H9 (cell line): ENCODE data around the gene UCP2. TPM values are rescaled to one million over a fixed set of nuclear protein-coding genes. Genes with fewer than 3 reads are reported as not detected.
A peak's percentile ranks its signal among the peaks of the same experiment; 100 is the strongest.

Experiments
- DNase-seq: peaks from one replicate; pipeline ENCODE4 v3.0.0-alpha.2; 2017
- H2AFZ ChIP-seq: one replicate; pipeline ENCODE4 v1.6.1; 2013; ENCODE audit warnings: mild to moderate bottlenecking, low read length, control low read depth, moderate library complexity
- H2AK5ac ChIP-seq: 2 replicates; pipeline ENCODE4 v1.6.1; 2013; ENCODE audit warnings: low read length, control low read depth, mixed read lengths; ENCODE audit not compliant: insufficient read length
- H2BK120ac ChIP-seq: one replicate; pipeline ENCODE4 v1.6.1; 2013; ENCODE audit warnings: low read depth, mild to moderate bottlenecking, low read length, control low read depth, inconsistent platforms; ENCODE audit not compliant: poor library complexity, severe bottlenecking
- H2BK12ac ChIP-seq: 2 replicates; pipeline ENCODE4 v1.6.1; 2013; ENCODE audit warnings: low read length, control low read depth, mixed read lengths, low read depth; ENCODE audit not compliant: insufficient read length
- H2BK15ac ChIP-seq: 2 replicates; pipeline ENCODE4 v1.6.1; 2013; ENCODE audit warnings: low read depth, low read length, control low read depth
- H2BK20ac ChIP-seq: one replicate; pipeline ENCODE4 v1.6.1; 2013; ENCODE audit warnings: low read depth, mild to moderate bottlenecking, low read length, control low read depth, inconsistent platforms; ENCODE audit not compliant: poor library complexity, severe bottlenecking
- H2BK5ac ChIP-seq: 2 replicates; pipeline ENCODE4 v1.6.1; 2013; ENCODE audit warnings: low read length, control low read depth, mixed read lengths; ENCODE audit not compliant: insufficient read length
- H3K14ac ChIP-seq: 2 replicates; pipeline ENCODE4 v1.6.1; 2013; ENCODE audit warnings: low read length, control low read depth; ENCODE audit not compliant: insufficient read depth
- H3K18ac ChIP-seq: 2 replicates; pipeline ENCODE4 v1.6.1; 2013; ENCODE audit warnings: low read depth, mild to moderate bottlenecking, mixed read lengths, low read length, control low read depth; ENCODE audit not compliant: insufficient read length
- H3K23ac ChIP-seq: 2 replicates; pipeline ENCODE4 v1.6.1; 2013; ENCODE audit warnings: low read length, control low read depth, mixed read lengths, low read depth; ENCODE audit not compliant: insufficient read length
- H3K23me2 ChIP-seq: 2 replicates; pipeline ENCODE4 v1.6.1; 2013; ENCODE audit warnings: low read depth, mild to moderate bottlenecking, mixed read lengths, low read length, control low read depth; ENCODE audit not compliant: insufficient read length, poor library complexity, severe bottlenecking
- H3K27ac ChIP-seq: 2 replicates; pipeline ENCODE4 v1.5.1; 2013; ENCODE audit warnings: low read length, control low read depth, mixed read lengths, low read depth; ENCODE audit not compliant: insufficient read length
- H3K27me3 ChIP-seq: 2 replicates; pipeline ENCODE4 v1.6.1; 2013; ENCODE audit warnings: low read length, control low read depth, inconsistent platforms; ENCODE audit not compliant: insufficient read depth
- H3K4ac ChIP-seq: 2 replicates; pipeline ENCODE4 v1.6.1; 2013; ENCODE audit warnings: low read depth, mild to moderate bottlenecking, control low read depth, inconsistent platforms, low read length, moderate library complexity
- H3K4me1 ChIP-seq: 2 replicates; pipeline ENCODE4 v1.6.1; 2013; ENCODE audit warnings: low read length, control low read depth, inconsistent platforms; ENCODE audit not compliant: insufficient read depth
- H3K4me2 ChIP-seq: 2 replicates; pipeline ENCODE4 v1.6.1; 2013; ENCODE audit warnings: low read length, control low read depth, mixed read lengths; ENCODE audit not compliant: insufficient read length, insufficient read depth
- H3K56ac ChIP-seq: 2 replicates; pipeline ENCODE4 v1.6.1; 2013; ENCODE audit warnings: low read depth, mild to moderate bottlenecking, mixed read lengths, low read length, control low read depth; ENCODE audit not compliant: insufficient read length
- H3K79me1 ChIP-seq: 2 replicates; pipeline ENCODE4 v1.6.1; 2013; ENCODE audit warnings: low read depth, mild to moderate bottlenecking, moderate library complexity, low read length, control low read depth, inconsistent platforms; ENCODE audit not compliant: insufficient read depth, poor library complexity, severe bottlenecking
- H3K79me2 ChIP-seq: 2 replicates; pipeline ENCODE4 v1.6.1; 2013; ENCODE audit warnings: low read length, control low read depth, inconsistent platforms; ENCODE audit not compliant: insufficient read depth
- H3K9ac ChIP-seq: 2 replicates; pipeline ENCODE4 v1.6.1; 2013; ENCODE audit warnings: low read length, control low read depth, mixed read lengths; ENCODE audit not compliant: insufficient read length; ENCODE audit errors: extremely low read depth
- H3K9me3 ChIP-seq: one replicate; pipeline ENCODE4 v1.6.1; 2013; ENCODE audit warnings: low read depth, low read length, inconsistent platforms; ENCODE audit not compliant: control insufficient read depth
- H3T11ph ChIP-seq: one replicate; pipeline ENCODE4 v1.6.1; 2013; ENCODE audit warnings: mild to moderate bottlenecking, low read length, control low read depth, inconsistent platforms
- H4K20me1 ChIP-seq: one replicate; pipeline ENCODE4 v1.6.1; 2013; ENCODE audit not compliant: control insufficient read depth, insufficient read length, insufficient read depth
- H4K5ac ChIP-seq: 2 replicates; pipeline ENCODE4 v1.6.1; 2013; ENCODE audit warnings: low read depth, mild to moderate bottlenecking, mixed read lengths, low read length, control low read depth; ENCODE audit not compliant: insufficient read length
- H4K8ac ChIP-seq: replicated peaks from 2 replicates; pipeline ENCODE4 v1.6.1; 2013; ENCODE audit warnings: low read length, control low read depth, mixed read lengths, low read depth; ENCODE audit not compliant: insufficient read length
- H4K91ac ChIP-seq: 2 replicates; pipeline ENCODE4 v1.6.1; 2013; ENCODE audit warnings: low read depth, mild to moderate bottlenecking, moderate library complexity, mixed read lengths, low read length, control low read depth; ENCODE audit not compliant: insufficient read length
- H3K27ac Mint-ChIP-seq, 3 experiments: 2 replicates in 2 of 3; 3 replicates in 1 of 3; pipeline ENCODE4 v1.8.0; 2020 to 2021; ENCODE audit warnings: mixed read lengths in 3 of 3, mild to moderate bottlenecking in 1 of 3, moderate library complexity in 1 of 3
- H3K27me3 Mint-ChIP-seq: 2 replicates; pipeline ENCODE4 v1.8.0; 2021; ENCODE audit warnings: low read depth, mild to moderate bottlenecking, moderate library complexity, mixed read lengths
- H3K36me3 Mint-ChIP-seq, 3 experiments: 2 replicates in 2 of 3; 3 replicates in 1 of 3; pipeline ENCODE4 v1.8.0; 2020 to 2021; ENCODE audit warnings: low read depth in 3 of 3, mixed read lengths in 3 of 3; ENCODE audit not compliant: insufficient read depth in 1 of 3
- H3K4me1 Mint-ChIP-seq, 2 experiments: 2 replicates each; pipeline ENCODE4 v1.8.0; 2020; ENCODE audit warnings: mixed read lengths in 2 of 2
- H3K4me3 Mint-ChIP-seq, 2 experiments: 2 replicates in 1 of 2; 3 replicates in 1 of 2; pipeline ENCODE4 v1.8.0; 2020 to 2021; ENCODE audit warnings: mild to moderate bottlenecking in 2 of 2, mixed read lengths in 2 of 2, moderate library complexity in 1 of 2
- H3K9me3 Mint-ChIP-seq, 2 experiments: 2 replicates in 1 of 2; 3 replicates in 1 of 2; pipeline ENCODE4 v1.8.0; 2020; ENCODE audit warnings: mild to moderate bottlenecking in 2 of 2, mixed read lengths in 2 of 2, moderate library complexity in 1 of 2
- CTCF ChIP-seq: fragments of 200-600 bp; sonication (generic); conservative IDR thresholded peaks from 3 replicates; pipeline ENCODE4 v1.8.0; 2021; ENCODE audit warnings: antibody characterized with exemption, mild to moderate bottlenecking
- WGBS: extraction: QIAGEN DNeasy Blood & Tissue Kit; methylation state at CpG from one replicate; pipeline ENCODE4 v1.1.7; 2013; ENCODE audit warnings: missing lambda C conversion rate, low lambda C conversion rate, mixed read lengths; ENCODE audit not compliant: insufficient read length; ENCODE audit errors: extremely low coverage; 5-methylcytosine and 5-hydroxymethylcytosine counted together
- total RNA-seq: library from RNA; stranded (reverse); gene quantifications from 2 replicates; pipeline ENCODE4 v1.2.1, GENCODE V29; 2021

The UCP2 gene
- total RNA-seq, 1 experiment from 2014 or later: 62.1 TPM

- Histone ChIP-seq H3K4ac (no peak overlapping the region), H3K4me1 (no peaks in the 10 kb centered on the region), H2BK15ac (no peak overlapping the region), H2BK12ac (no peak overlapping the region), H3K9ac (no peak overlapping the region), H2BK120ac (no peak overlapping the region), H3K14ac (no peak overlapping the region), H2AFZ (no peak overlapping the region), H3K27ac (no peak overlapping the region), H3K27me3 (no peaks in the 10 kb centered on the region), H3K56ac (no peak overlapping the region), H4K5ac (no peak overlapping the region), H2BK20ac (no peak overlapping the region), H4K20me1 (no peaks in the 10 kb centered on the region), H2BK5ac (no peak overlapping the region), H3K23ac (no peak overlapping the region), H3K9me3 (no peaks in the 10 kb centered on the region), H3K79me1 (no peaks in the 10 kb centered on the region), H3K79me2 (no peaks in the 10 kb centered on the region), H3T11ph (no peak overlapping the region), H2AK5ac (no peak overlapping the region), H3K4me2 (no peak overlapping the region), H3K18ac (no peak overlapping the region), H4K8ac (no peak overlapping the region), H4K91ac (no peak overlapping the region), H3K23me2 (no peaks in the 10 kb centered on the region)
- no peaks in the 10 kb centered on the region; the same call in 1 of the 2 replicates for H3K27me3 Mint-ChIP-seq
- H3K4me3 Mint-ChIP-seq: no peak overlapping the region
- H3K4me1 Mint-ChIP-seq: peaks cover 0 to 1% of the 10 kb centered on the region in 2 experiments; a peak in 2 of 4 replicates
- peaks cover 0 to 20% (median 9%) of the 10 kb centered on the region in 3 experiments; a peak in 5 of 7 replicates for H3K36me3 Mint-ChIP-seq
- H3K9me3 Mint-ChIP-seq: no peaks in the 10 kb centered on the region
- no CpG with 5 or more reads among the region's 9 CpGs for WGBS
- DNase-seq: no peak
- H3K27ac Mint-ChIP-seq: peak overlapping the region in 1 of 3 experiments; percentile 69; a peak in 1 of 7 replicates
- no peak for TF ChIP-seq CTCF
Observed at GRCh38 chr11:74018331-74019005, 35.8 kb upstream of the UCP2 start.
